ENCODE data around the gene RXRA. TPM values are rescaled to one million over a fixed set of nuclear protein-coding genes. Genes with fewer than 3 reads are reported as not detected.

The RXRA gene
- total and polyA plus RNA-seq, 4 donors, result 41.5 to 116 (median 74.1) TPM

DNA sequence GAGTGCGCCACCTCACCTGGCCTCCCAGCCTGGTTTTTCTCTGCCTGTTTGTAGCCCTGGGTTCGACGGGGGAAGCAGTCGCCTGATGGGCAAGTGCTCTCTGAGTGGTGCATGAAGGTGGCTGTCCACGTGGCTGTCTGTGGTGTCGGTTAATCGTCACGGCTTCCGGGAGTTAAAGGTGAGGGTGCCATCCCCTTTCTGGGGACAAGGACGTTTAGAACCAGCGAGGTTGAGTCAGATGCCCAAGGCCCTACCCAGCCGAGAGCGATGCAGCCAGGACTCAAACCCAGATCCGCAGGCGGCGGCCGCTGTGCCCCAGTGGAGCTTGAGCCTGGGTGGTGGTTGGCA, 47.7 kb downstream of the RXRA start (continued):
- no peak for TF ChIP-seq EGR1 (IDR thresholded peaks at IDR 0.05; ENCODE audit: low read depth in 2 of 2)

DNA sequence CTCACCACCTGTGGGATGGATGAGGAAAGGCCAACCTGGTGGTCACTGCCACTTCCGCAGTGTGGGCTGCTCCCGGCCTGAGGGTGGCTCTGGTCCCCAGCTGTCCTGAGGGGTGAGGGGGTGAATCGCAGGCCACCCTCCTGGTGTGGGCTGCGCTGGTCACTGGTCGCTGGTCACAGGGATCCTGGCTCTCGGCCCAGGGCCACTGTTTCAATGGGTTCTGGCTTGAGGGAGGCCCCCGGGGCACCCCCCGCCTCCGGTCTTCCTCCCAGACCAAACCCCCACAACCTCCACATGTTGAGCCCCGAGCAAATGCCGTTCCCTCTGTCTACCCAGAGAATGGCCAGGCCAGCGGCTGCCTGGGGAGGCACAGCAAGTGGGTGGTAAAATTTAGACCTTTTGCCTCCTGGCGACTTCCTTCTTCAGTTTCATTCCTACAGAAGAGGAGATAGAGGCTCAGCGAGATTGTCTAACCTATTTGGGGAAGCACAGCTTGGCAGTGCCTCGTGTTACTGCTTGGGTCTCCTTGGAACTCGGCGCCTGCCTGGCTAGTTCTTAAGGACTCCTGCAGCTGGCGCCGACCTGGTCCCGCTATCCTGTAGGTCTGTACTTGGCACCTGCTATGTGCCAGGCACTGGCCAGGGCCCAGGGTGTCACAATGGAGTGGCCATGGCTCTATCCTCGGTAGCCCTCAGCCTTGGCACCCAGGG, 48.2 kb downstream of the RXRA start:
- peaks cover 55 to 97% (median 78%) of the 10 kb centered on the region in 4 donors for H3K4me1 ChIP-seq (ENCODE audit: control insufficient read depth in 4 of 4, insufficient read depth in 4 of 4, low read length in 3 of 4)
- H3K36me3 ChIP-seq (ENCODE audit: control insufficient read depth in 4 of 4, insufficient read depth in 3 of 4, low read depth in 1 of 4, low read length in 3 of 4), result no peaks in the 10 kb centered on the region
- H3K27me3 ChIP-seq (ENCODE audit: control insufficient read depth in 4 of 4, insufficient read depth in 4 of 4, low read length in 3 of 4), result no peaks in the 10 kb centered on the region
- peak overlapping the region; percentile 24 to 58 (median 41) for H3K4me3 ChIP-seq (ENCODE audit: low read depth in 1 of 3, low read length in 3 of 3)
- peak overlapping the region; percentile 51 to 79 for H3K9ac ChIP-seq (ENCODE audit: low read depth in 1 of 2, low read length in 2 of 2)
- no peak for DNase-seq (ENCODE audit: low spot score)
- no peaks in the 10 kb centered on the region for H3K9me3 ChIP-seq (ENCODE audit: control insufficient read depth in 4 of 4, low read length in 3 of 4)
- peak overlapping the region; percentile 92 to 98 for H3K27ac ChIP-seq (ENCODE audit: low read depth in 1 of 2, low read length in 2 of 2)
- TF ChIP-seq TAF1 (conservative IDR thresholded peaks at IDR 0.05) (no peak), YY1 (IDR thresholded peaks at IDR 0.05) (peak; percentile 73)
- WGBS, result 31% methylated on average over 21 of the region's 21 CpGs

DNA sequence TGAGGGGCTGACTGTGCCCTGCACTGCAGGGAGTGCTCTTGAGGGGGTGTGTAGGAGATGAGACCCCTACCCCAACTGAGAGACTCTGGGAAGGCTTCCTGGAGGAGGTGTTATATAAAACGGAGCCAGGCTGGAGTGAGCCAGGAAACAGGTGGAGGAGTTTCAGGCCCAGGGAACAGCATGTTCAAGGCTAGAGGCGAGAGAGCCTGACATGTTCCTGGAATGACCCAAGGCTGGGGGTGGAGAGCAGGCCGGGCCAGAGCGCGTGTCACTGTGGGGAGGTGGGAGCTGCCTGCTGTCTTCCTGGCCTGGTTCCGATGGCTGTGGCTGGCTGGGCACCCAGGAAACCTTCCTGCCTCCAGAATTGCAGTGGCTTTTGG, 48.7 kb downstream of the RXRA start:
- WGBS, result 20% methylated on average over 6 of the region's 6 CpGs
- Histone ChIP-seq H3K4me3 (ENCODE audit: low read depth in 1 of 3, low read length in 3 of 3) (peak overlapping the region; percentile 10 to 58 (median 41)), H3K36me3 (ENCODE audit: control insufficient read depth in 4 of 4, insufficient read depth in 3 of 4, low read depth in 1 of 4, low read length in 3 of 4) (no peaks in the 10 kb centered on the region), H3K9ac (ENCODE audit: low read depth in 1 of 2, low read length in 2 of 2) (peak overlapping the region; percentile 51 to 79), H3K4me1 (ENCODE audit: control insufficient read depth in 4 of 4, insufficient read depth in 4 of 4, low read length in 3 of 4) (peaks cover 57 to 97% (median 78%) of the 10 kb centered on the region in 4 donors), H3K9me3 (ENCODE audit: control insufficient read depth in 4 of 4, low read length in 3 of 4) (no peaks in the 10 kb centered on the region), H3K27me3 (ENCODE audit: control insufficient read depth in 4 of 4, insufficient read depth in 4 of 4, low read length in 3 of 4) (no peaks in the 10 kb centered on the region), H3K27ac (ENCODE audit: low read depth in 1 of 2, low read length in 2 of 2) (peak overlapping the region; percentile 92 to 98)
- TF ChIP-seq, protein P1, sequence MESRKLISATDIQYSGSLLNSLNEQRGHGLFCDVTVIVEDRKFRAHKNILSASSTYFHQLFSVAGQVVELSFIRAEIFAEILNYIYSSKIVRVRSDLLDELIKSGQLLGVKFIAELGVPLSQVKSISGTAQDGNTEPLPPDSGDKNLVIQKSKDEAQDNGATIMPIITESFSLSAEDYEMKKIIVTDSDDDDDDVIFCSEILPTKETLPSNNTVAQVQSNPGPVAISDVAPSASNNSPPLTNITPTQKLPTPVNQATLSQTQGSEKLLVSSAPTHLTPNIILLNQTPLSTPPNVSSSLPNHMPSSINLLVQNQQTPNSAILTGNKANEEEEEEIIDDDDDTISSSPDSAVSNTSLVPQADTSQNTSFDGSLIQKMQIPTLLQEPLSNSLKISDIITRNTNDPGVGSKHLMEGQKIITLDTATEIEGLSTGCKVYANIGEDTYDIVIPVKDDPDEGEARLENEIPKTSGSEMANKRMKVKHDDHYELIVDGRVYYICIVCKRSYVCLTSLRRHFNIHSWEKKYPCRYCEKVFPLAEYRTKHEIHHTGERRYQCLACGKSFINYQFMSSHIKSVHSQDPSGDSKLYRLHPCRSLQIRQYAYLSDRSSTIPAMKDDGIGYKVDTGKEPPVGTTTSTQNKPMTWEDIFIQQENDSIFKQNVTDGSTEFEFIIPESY (IDR thresholded peaks at IDR 0.05), result peak; percentile 59
- TF ChIP-seq YY1 (IDR thresholded peaks at IDR 0.05) (peak; percentile 58), FOXA2 (IDR thresholded peaks at IDR 0.05) (peak; percentile 12), HNF4G (IDR thresholded peaks at IDR 0.05) (no peak), NR2F2 (IDR thresholded peaks at IDR 0.05) (peak; percentile 91), RXRA (IDR thresholded peaks at IDR 0.05) (peak; percentile 81 to 94), HNF4A (conservative IDR thresholded peaks at IDR 0.05) (peak; percentile 46 to 49), SP1 (IDR thresholded peaks at IDR 0.05) (peak; percentile 88), FOXA1 (IDR thresholded peaks at IDR 0.05) (no peak)
- TF ChIP-seq, protein P2, sequence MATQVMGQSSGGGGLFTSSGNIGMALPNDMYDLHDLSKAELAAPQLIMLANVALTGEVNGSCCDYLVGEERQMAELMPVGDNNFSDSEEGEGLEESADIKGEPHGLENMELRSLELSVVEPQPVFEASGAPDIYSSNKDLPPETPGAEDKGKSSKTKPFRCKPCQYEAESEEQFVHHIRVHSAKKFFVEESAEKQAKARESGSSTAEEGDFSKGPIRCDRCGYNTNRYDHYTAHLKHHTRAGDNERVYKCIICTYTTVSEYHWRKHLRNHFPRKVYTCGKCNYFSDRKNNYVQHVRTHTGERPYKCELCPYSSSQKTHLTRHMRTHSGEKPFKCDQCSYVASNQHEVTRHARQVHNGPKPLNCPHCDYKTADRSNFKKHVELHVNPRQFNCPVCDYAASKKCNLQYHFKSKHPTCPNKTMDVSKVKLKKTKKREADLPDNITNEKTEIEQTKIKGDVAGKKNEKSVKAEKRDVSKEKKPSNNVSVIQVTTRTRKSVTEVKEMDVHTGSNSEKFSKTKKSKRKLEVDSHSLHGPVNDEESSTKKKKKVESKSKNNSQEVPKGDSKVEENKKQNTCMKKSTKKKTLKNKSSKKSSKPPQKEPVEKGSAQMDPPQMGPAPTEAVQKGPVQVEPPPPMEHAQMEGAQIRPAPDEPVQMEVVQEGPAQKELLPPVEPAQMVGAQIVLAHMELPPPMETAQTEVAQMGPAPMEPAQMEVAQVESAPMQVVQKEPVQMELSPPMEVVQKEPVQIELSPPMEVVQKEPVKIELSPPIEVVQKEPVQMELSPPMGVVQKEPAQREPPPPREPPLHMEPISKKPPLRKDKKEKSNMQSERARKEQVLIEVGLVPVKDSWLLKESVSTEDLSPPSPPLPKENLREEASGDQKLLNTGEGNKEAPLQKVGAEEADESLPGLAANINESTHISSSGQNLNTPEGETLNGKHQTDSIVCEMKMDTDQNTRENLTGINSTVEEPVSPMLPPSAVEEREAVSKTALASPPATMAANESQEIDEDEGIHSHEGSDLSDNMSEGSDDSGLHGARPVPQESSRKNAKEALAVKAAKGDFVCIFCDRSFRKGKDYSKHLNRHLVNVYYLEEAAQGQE (IDR thresholded peaks at IDR 0.05), result no peak
- TF ChIP-seq, protein P3, sequence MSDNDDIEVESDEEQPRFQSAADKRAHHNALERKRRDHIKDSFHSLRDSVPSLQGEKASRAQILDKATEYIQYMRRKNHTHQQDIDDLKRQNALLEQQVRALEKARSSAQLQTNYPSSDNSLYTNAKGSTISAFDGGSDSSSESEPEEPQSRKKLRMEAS (IDR thresholded peaks at IDR 0.05), result peak; percentile 78
- DNase-seq (ENCODE audit: low spot score), result no peak
